ENCODE data around the gene ZNF740.

The ZNF740 gene

GRCh38 chr12:53214687-53215455, 34.3 kb downstream of the ZNF740 start:
- no peak for DNase-seq

DNA sequence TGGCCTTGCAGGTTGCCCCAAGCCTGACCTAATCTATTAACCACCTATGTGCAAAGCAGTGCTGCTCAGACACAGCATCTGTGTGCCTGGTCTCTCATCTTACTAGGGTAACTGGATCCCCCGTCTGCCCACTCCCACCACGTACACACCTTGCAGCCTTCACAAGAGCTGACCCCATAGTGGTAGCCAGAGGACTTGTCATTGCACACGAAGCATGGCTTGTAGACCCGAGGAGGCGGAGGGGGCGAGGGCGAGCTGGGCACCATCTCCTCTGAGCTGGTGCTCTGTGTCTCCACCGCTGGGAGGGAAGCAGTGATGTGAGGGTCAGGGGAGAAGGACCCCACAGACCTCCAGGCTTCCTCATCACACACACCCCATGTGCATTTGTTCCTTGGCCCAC, 35.0 kb downstream of the ZNF740 start:
- no peak for DNase-seq

- DNase-seq: peak; percentile 80 to 91 (median 86)
Observed at GRCh38 chr12:53217051-53217930, 36.8 kb downstream of the ZNF740 start.

DNA sequence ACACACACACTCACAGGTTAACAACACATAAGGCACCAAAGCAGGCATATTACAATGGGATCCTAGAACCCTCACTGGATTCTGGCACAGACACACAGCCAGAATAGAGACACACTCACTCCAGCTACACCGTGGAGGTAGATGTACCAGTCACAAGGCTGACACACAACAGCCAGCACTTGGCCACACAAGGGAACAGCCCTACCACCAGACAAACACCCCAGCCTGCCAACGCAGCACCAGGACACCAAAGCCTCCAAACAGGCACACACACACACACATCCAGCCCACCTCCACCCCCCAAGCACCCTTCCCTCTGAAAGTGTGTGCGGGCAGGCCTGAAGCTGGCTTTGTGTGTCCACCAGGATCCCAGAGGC, 37.4 kb downstream of the ZNF740 start:
- peak in 1 of 4 experiments; percentile 33 for DNase-seq

- DNase-seq: no peak
Observed at GRCh38 chr12:53218551-53219291, 38.2 kb downstream of the ZNF740 start.

DNA sequence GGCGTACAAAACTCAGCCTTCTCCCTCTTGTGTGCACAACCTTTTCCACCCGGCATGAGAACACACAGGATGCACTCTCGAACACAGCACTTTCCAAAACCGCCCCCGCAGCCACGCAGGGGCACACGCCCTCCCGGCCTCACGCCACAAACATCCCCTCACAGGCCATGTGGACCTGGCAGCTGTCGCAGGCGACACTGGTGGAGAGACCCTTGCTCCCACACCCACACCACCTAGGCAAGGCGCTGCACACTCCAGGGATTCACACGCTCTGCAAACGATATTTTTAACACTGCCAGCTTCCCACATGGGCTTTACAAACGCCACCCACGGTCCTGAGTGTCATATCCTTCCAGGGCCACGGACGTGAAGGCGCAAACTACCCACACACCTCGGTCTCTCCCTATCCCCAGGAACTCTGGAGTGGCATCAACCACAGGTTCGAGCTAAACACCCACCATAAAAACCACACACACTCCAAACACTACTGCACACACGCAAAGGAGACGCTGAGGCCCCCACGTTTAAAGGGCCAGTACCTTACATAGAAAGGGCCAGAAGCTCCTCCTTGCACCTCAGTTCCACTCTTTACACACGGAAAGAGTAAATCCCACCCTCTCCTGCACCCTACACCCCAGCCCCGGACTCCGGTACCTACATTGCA, 38.9 kb downstream of the ZNF740 start:
- peak; percentile 92 to 99 (median 94) for DNase-seq

GRCh38 chr12:53219956-53220693, 39.6 kb downstream of the ZNF740 start:
- peak; percentile 79 to 89 (median 82) for DNase-seq

DNA sequence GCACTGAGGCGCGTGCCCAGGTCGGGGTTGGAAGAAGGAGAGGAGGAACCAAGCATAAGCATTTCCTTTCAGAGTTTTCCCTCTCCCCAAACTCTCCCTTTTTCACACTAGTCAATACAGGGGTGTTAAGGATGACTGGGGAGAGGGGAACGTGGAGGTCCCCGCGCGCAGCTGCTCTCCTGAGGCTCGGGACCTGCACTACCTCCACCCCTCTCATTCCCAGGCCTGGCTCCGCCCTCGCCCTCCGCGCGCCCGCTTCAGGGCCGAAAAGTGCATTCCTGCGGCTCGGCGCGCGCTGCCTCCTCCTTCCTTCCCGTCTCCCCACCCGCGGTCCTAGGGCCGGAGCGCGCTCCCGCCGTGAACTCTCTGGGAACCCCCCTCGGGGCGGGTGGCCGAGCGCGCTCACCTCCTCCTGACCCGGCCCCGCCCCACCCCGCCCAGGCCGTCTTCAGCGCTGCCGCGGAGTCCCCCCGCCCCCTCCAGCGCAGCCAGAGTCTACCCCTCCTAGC, 40.2 kb downstream of the ZNF740 start:
- peak; percentile 95 to 99 (median 98) for DNase-seq

DNA sequence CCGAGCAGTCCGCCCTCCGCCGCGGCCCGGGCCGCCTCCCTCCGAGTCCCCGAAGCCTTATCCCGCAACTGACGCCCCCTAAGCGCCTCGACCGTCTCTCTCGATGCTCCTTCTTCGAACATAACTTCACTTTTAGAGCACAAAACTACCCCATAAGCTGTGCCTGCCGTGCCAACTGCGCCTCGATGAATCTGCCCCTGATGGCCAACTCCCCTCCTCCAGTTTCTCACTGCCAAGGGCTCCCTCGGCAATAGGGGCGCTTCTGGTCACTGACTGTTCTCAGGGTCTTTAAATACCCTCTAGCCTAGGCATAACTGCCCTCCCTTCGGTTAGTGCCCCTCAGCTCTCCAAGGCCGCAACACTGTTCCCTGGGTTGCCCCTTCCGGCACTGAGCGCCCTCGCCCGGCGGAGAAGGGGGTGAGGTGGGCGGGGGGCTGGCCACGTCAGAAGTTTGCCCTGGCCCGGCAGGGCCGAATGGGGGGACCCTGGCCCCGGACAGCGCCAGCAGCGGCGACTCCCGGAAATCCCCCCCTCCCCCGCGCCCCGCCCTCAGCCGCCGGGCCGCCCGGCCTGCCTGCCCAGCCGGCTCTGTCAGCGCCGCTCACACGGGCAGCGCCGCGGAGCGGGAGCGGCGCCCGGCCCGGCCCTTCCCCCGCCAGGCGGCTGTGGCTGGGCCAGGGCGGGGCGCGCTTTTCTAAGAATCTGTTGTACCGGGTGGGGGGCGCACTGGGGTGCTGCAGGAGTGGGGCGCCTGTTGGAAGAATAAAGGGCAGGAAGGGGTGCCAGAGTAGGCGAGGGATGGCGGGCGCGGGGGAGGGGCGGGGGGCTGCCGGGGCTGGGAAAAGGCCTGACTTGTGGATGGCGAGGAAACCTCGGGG, 40.9 kb downstream of the ZNF740 start:
- peak; percentile 69 to 89 (median 76) for DNase-seq

GRCh38 chr12:53222170-53222721, 41.7 kb downstream of the ZNF740 start:
- no peak for DNase-seq

GRCh38 chr12:53222806-53223261, 42.3 kb downstream of the ZNF740 start:
- DNase-seq: no peak

GRCh38 chr12:53223389-53224060, 43.0 kb downstream of the ZNF740 start:
- DNase-seq: peak in 3 of 4 experiments; percentile 40 to 64 (median 53)

DNA sequence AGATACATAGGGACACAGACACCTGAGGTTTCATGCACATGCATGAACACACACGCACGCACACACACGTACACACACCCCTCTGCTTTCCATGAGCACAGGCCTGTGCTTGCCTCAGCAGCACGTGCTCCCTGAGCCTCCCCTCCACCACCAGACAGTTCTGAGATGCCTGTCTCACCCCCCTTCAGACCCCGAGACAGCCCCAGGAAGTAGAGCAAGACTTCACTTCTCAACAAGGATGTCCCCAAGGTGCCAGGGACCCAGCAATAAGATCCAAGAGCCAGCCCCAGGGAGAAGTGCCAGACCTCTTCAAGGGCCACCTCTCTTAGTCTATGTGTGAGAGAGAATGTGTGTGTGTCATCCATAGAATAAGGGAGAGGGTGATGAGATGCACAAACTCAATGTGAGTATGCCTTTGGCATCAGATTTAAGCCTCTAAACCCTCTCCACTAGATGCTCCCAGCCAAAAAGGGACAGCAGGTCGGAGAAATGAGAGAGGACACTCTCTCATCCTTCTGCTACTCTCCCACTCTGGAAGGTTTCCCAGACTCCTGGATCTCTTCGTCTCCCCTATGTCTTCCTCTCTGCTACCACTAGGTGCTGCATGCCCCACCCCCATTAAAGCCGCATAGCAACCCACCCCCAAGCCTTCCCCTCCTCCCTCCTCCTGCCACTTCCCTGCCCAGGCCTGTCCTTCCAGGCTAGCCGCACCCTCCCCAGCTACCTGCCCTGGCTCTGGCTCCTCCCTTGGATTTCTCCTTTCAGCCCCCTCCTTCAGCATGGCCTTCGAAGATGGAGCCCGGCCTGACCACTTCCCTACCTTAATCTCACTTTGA, 43.8 kb downstream of the ZNF740 start:
- DNase-seq: no peak

GRCh38 chr12:53224897-53225634, 44.5 kb downstream of the ZNF740 start:
- DNase-seq: no peak

- no peak for DNase-seq
Observed at GRCh38 chr12:53225635-53226424, 45.3 kb downstream of the ZNF740 start.

GRCh38 chr12:53226815-53227214, 46.3 kb downstream of the ZNF740 start:
- no peak for DNase-seq

DNA sequence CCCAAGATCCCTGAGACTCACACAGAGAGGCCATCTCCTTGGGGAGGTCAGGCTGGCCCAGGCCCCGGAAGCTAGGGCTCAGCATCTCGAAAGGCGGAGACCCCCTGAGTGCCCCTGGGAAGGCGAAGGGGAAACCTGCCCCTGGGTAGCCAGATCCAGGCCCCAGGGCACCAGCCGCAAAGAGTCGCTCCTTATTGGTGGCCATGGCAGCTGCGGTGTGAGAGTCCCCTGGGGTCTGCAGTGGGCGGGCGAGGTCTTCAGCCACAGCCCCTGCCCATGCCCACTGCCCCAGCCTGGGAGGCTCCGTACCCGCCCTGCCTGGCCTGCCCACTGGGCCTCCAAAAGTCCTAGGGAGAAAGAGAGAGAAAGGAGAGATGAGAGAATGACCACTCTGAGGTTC, 46.8 kb downstream of the ZNF740 start:
- DNase-seq: no peak

Measured in suppressor macrophage (primary cell).